ENCODE measurements around the gene ZDHHC14.

Gene ZDHHC14

GRCh38 chr6:157479464-157480303 lies 98.7 kb downstream of the ZDHHC14 start:
- no peaks in the 10 kb centered on the region for H3K36me3 ChIP-seq (replicated peaks)
- no peaks in the 10 kb centered on the region for H3K4me1 ChIP-seq
- H3K4me3 ChIP-seq, result no peak overlapping the region
- in situ Hi-C loops (cut with MboI; ENCODE audit: low sequenced_read_pairs), result no loop called here
- peaks cover 4% of the 10 kb centered on the region; the same call in 1 of the 2 replicates for H3K27me3 ChIP-seq (ENCODE audit: low read depth)
- no peak for DNase-seq (ENCODE audit: low spot score in 2 of 2)
- H3K9me3 ChIP-seq, result no peaks in the 10 kb centered on the region

- DNase-seq (ENCODE audit: low spot score in 2 of 2), result no peak
- Histone ChIP-seq H3K9me3 (no peaks in the 10 kb centered on the region), H3K4me3 (no peak overlapping the region), H3K36me3 (replicated peaks) (no peaks in the 10 kb centered on the region), H3K4me1 (no peaks in the 10 kb centered on the region), H3K27me3 (ENCODE audit: low read depth) (no peaks in the 10 kb centered on the region)
- in situ Hi-C loops (cut with MboI; ENCODE audit: low sequenced_read_pairs), result no loop called here
Measured at GRCh38 chr6:157481189-157481864, 100.3 kb downstream of the ZDHHC14 start.

GRCh38 chr6:157481865-157482249 lies 100.9 kb downstream of the ZDHHC14 start:
- H3K27me3 ChIP-seq (ENCODE audit: low read depth), result no peaks in the 10 kb centered on the region
- H3K36me3 ChIP-seq (replicated peaks), result no peaks in the 10 kb centered on the region
- no peak overlapping the region for H3K4me3 ChIP-seq
- no peak for DNase-seq (ENCODE audit: low spot score in 2 of 2)
- in situ Hi-C loops (cut with MboI; ENCODE audit: low sequenced_read_pairs), result no loop called here
- no peaks in the 10 kb centered on the region for H3K4me1 ChIP-seq
- H3K9me3 ChIP-seq, result no peaks in the 10 kb centered on the region

DNA sequence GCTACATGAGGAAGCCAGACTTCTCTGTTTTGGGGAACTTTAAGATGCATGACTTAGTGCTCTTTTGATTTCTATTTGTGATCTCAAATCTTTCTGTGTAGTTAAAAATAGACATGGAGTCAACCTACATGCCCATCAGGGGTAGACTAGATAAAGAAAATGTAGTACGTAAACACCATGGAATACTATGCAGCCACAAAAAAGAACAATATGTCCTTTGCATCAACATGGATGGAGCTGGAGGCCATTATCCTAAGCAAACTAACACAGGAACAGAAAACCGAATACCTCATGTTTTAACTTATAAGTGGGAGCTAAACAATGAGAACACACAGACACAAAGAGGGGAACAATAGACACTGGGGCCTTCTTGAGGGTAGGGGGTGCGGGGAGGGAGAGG lies 102.8 kb downstream of the ZDHHC14 start:
- H3K4me3 ChIP-seq, result no peak overlapping the region
- in situ Hi-C loops (cut with MboI; ENCODE audit: low sequenced_read_pairs), result no loop called here
- H3K27me3 ChIP-seq (ENCODE audit: low read depth), result no peaks in the 10 kb centered on the region
- no peaks in the 10 kb centered on the region for H3K4me1 ChIP-seq
- H3K9me3 ChIP-seq, result no peaks in the 10 kb centered on the region
- DNase-seq (ENCODE audit: low spot score in 2 of 2), result no peak
- no peaks in the 10 kb centered on the region for H3K36me3 ChIP-seq (replicated peaks)

- H3K27me3 ChIP-seq (ENCODE audit: low read depth), result no peaks in the 10 kb centered on the region
- H3K4me3 ChIP-seq, result no peak overlapping the region
- H3K36me3 ChIP-seq (replicated peaks), result no peaks in the 10 kb centered on the region
- DNase-seq (ENCODE audit: low spot score in 2 of 2), result no peak
- in situ Hi-C loops (cut with MboI; ENCODE audit: low sequenced_read_pairs), result no loop called here
- H3K4me1 ChIP-seq, result no peaks in the 10 kb centered on the region
- H3K9me3 ChIP-seq, result no peaks in the 10 kb centered on the region
Measured at GRCh38 chr6:157484181-157484580, 103.2 kb downstream of the ZDHHC14 start.

- in situ Hi-C loops (cut with MboI; ENCODE audit: low sequenced_read_pairs), result no loop called here
- Histone ChIP-seq H3K27me3 (ENCODE audit: low read depth) (no peaks in the 10 kb centered on the region), H3K4me3 (no peak overlapping the region), H3K9me3 (no peaks in the 10 kb centered on the region), H3K36me3 (replicated peaks) (no peaks in the 10 kb centered on the region), H3K4me1 (no peaks in the 10 kb centered on the region)
- DNase-seq (ENCODE audit: low spot score in 2 of 2), result no peak
Measured at GRCh38 chr6:157486572-157486971, 105.6 kb downstream of the ZDHHC14 start.

DNA sequence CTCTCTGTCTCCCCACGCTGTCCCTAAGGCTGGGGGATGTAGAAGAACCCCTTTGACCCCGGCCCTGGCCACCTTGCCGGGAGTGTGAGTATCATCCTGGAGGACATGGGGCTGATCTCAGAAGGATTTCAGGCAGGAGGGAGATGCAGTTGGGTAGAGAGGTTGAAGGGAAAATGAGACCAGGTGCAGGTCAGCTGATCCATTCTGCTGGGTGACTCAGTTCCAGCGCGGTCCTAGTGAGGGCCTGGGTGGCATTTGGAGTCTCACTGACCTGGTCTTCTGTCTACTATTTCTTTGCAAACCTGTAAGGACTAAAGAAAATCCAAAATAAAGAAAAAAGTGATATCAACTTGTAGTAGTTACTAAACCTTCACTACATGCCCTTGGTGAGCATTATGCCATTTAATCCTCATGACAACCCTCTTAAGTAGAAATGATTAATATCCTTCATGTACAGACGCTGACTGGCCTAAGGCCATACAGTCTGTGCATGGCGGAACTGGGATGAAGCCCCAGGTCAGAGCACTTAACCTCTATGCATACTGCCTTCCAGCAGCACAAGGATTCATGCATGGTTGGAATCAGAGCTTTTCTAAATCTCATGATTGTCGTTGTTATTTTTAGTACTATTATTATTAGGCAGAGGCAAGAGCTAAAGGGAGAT lies 106.3 kb downstream of the ZDHHC14 start:
- Histone ChIP-seq H3K9me3 (no peaks in the 10 kb centered on the region), H3K4me1 (no peaks in the 10 kb centered on the region), H3K27me3 (ENCODE audit: low read depth) (no peaks in the 10 kb centered on the region), H3K36me3 (replicated peaks) (no peaks in the 10 kb centered on the region), H3K4me3 (no peak overlapping the region)
- no peak for DNase-seq (ENCODE audit: low spot score in 2 of 2)
- in situ Hi-C loops (cut with MboI; ENCODE audit: low sequenced_read_pairs), result no loop called here

DNA sequence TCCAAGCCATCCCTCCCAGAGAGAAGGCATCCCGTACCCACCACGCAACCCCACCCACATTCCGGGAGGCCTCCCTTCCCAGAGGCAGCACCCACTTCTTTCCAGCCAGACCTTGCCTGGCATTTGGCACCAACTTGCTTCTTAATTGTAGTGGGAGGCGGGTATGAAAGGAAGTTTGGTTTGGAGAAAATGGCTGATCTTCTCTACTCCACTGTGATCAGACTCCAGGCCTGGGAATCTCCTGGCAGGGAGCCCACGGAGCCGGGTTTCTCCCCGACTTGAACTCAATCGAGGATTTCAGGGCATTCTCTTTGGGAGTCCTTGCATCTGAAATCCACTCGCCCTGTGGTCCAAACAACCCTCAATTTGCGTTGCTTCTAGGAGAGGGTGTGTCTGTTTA lies 107.1 kb downstream of the ZDHHC14 start:
- Histone ChIP-seq H3K9me3 (no peaks in the 10 kb centered on the region), H3K36me3 (replicated peaks) (no peaks in the 10 kb centered on the region), H3K4me3 (no peak overlapping the region), H3K27me3 (ENCODE audit: low read depth) (no peaks in the 10 kb centered on the region), H3K4me1 (no peaks in the 10 kb centered on the region)
- DNase-seq (ENCODE audit: low spot score in 2 of 2), result no peak
- in situ Hi-C loops (cut with MboI; ENCODE audit: low sequenced_read_pairs), result no loop called here

DNA sequence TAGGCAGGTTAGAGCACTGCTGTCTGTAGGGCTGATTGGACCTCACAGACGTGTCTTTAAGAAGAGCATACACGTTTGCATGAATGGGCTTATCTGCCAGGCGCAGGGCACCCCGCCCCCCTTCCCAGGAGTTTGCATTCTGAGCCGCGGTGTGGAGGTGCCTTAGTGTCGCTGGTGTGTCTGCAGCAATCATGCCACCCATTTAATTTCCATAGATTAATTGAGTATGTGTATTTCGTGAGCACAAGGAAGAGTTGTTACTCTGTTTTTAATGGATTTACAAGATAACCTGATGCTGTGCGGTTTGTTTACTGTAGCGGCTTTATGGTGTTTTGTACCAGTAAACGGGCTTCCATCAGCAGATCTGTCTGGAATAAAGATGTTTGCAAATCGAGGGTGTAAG lies 107.7 kb downstream of the ZDHHC14 start:
- Histone ChIP-seq H3K9me3 (no peaks in the 10 kb centered on the region), H3K36me3 (replicated peaks) (no peaks in the 10 kb centered on the region), H3K4me3 (no peak overlapping the region), H3K4me1 (no peaks in the 10 kb centered on the region), H3K27me3 (ENCODE audit: low read depth) (no peaks in the 10 kb centered on the region)
- no peak for DNase-seq (ENCODE audit: low spot score in 2 of 2)
- in situ Hi-C loops (cut with MboI; ENCODE audit: low sequenced_read_pairs), result no loop called here

GRCh38 chr6:157490611-157491269 lies 109.8 kb downstream of the ZDHHC14 start:
- Histone ChIP-seq H3K9me3 (no peaks in the 10 kb centered on the region), H3K4me3 (no peak overlapping the region), H3K4me1 (no peaks in the 10 kb centered on the region), H3K36me3 (replicated peaks) (no peaks in the 10 kb centered on the region), H3K27me3 (ENCODE audit: low read depth) (no peaks in the 10 kb centered on the region)
- in situ Hi-C loops (cut with MboI; ENCODE audit: low sequenced_read_pairs), result no loop called here
- DNase-seq (ENCODE audit: low spot score in 2 of 2), result no peak

- no peak for DNase-seq (ENCODE audit: low spot score in 2 of 2)
- H3K36me3 ChIP-seq (replicated peaks), result no peaks in the 10 kb centered on the region
- no peaks in the 10 kb centered on the region for H3K27me3 ChIP-seq (ENCODE audit: low read depth)
- no peak overlapping the region for H3K4me3 ChIP-seq
- no peaks in the 10 kb centered on the region for H3K9me3 ChIP-seq
- H3K4me1 ChIP-seq, result no peaks in the 10 kb centered on the region
- in situ Hi-C loops (cut with MboI; ENCODE audit: low sequenced_read_pairs), result no loop called here
Measured at GRCh38 chr6:157491571-157492232, 110.7 kb downstream of the ZDHHC14 start.

GRCh38 chr6:157492249-157492648 lies 111.3 kb downstream of the ZDHHC14 start:
- no peaks in the 10 kb centered on the region for H3K27me3 ChIP-seq (ENCODE audit: low read depth)
- no peak for DNase-seq (ENCODE audit: low spot score in 2 of 2)
- H3K4me1 ChIP-seq, result no peaks in the 10 kb centered on the region
- no peak overlapping the region for H3K4me3 ChIP-seq
- H3K9me3 ChIP-seq, result no peaks in the 10 kb centered on the region
- in situ Hi-C loops (cut with MboI; ENCODE audit: low sequenced_read_pairs), result no loop called here
- no peaks in the 10 kb centered on the region for H3K36me3 ChIP-seq (replicated peaks)

- Histone ChIP-seq H3K4me3 (no peak overlapping the region), H3K36me3 (replicated peaks) (no peaks in the 10 kb centered on the region), H3K4me1 (no peaks in the 10 kb centered on the region), H3K9me3 (no peaks in the 10 kb centered on the region), H3K27me3 (ENCODE audit: low read depth) (no peaks in the 10 kb centered on the region)
- DNase-seq (ENCODE audit: low spot score in 2 of 2), result no peak
- in situ Hi-C loops (cut with MboI; ENCODE audit: low sequenced_read_pairs), result no loop called here
Measured at GRCh38 chr6:157492741-157493140, 111.8 kb downstream of the ZDHHC14 start.

All from HAP-1 (cell line).